NCI-H2081 treated with DMSO at 0.1 percent for 48 hours (cell line): Measurements from ENCODE around the gene TGFBR3L.
"Not testable (repeated sequence)": the region's sequence is repeated elsewhere in the genome, so short reads cannot be mapped to it uniquely, and the experiment has no call there.

Experiments
- DNase-seq: peaks from one replicate; lab custom pipeline; 2025; lab: John Stamatoyannopoulos, UW

Gene TGFBR3L

DNA sequence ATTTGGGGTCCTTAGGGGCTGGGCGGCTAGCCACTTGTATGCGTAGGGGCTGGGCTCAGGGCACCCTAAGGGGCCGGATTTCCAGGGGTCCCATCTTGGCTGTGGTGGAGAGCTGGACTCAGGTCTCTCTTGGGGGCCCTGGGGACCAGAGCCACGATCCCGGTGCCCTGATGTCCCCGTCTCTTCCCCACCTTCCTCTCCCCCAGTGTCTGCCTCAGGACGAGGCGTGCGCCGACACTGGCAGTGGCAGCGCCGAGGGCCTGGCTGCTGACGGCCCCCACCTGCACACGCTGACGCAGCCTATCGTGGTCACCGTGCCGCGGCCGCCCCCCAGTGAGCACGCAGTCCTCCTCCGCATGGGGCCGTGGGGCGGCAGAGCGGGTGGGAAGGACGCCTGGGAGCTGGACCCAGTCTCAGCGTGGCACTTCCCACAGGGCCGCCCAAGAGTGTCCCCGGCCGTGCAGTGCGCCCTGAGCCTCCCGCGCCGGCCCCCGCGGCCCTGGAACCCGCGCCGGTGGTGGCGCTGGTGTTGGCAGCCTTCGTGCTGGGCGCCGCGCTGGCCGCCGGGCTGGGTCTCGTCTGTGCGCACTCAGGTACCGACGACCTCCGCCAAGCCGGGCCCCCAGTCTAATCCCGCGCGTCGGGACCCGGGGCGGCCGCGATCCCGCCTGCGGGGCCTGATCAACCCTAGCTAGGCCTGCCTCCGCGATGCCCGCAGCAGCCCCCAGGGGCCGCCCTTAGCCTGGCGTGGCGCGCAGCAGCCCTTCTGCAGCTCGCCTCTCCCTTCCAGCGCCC is 2.8 kb downstream of the TGFBR3L start:
- no peak for DNase-seq

DNA sequence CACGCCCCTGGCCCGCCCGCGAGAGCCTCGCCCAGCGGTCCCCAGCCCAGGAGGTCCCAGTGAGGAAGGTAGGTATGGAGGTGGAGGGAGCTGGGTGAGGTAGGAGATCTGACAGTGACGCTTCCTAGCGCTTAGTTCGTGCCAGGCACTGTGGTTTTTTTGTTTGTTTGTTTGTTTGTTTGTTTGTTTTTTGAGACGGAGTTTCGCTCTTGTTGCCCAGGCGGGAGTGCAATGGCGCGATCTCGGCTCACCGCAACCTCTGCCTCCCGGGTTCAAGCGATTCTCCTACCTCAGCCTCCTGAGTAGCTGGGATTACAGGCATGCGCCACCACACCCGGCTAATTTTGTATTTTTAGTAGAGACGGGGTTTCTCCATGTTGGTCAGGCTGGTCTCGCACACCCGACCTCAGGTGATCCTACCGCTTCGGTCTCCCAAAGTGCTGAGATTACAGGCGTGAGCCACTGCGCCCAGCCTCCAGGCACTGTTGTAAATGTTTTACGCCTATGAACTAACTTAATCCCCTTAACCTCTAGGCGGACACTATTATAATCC is 3.5 kb downstream of the TGFBR3L start:
- not testable (repeated sequence) for DNase-seq

DNA sequence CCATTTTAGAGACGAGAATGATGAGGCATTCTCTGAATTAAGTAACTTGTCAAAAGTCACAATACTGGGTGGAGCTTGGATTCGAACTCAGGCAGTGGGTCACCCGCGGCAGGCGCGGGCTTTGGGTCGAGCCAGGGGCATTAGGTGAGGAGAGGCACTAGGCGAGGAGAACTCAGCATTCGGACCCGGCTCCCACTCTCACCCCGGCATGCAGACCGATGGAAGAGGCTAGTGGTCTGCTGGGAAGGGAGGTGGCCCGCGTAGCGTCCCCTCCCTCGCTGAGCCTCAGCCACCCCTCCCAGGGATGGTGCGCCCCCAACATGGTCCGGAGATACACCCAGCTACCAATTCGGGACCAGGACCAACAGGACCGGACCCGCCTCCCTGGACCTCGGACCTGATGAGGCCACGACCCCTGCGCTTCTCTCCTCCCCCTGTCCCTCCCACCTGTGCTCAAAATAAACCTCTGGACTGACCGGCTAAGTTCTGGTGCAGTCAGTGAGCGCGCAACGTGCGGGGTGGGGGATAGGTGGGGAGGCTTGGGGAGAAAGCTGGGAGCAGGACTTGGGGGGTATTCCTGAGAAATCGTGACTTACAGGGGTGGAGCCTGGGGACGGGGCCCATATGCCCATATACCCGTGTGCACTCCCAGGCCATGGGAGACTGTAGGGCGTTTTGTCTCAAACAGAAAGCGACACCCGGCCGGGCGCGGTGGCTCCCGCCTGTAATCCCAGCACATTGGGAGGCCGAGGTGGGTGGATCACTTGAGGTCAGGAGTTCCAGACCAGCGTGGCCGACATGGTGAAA is 4.2 kb downstream of the TGFBR3L start:
- DNase-seq = no peak

DNA sequence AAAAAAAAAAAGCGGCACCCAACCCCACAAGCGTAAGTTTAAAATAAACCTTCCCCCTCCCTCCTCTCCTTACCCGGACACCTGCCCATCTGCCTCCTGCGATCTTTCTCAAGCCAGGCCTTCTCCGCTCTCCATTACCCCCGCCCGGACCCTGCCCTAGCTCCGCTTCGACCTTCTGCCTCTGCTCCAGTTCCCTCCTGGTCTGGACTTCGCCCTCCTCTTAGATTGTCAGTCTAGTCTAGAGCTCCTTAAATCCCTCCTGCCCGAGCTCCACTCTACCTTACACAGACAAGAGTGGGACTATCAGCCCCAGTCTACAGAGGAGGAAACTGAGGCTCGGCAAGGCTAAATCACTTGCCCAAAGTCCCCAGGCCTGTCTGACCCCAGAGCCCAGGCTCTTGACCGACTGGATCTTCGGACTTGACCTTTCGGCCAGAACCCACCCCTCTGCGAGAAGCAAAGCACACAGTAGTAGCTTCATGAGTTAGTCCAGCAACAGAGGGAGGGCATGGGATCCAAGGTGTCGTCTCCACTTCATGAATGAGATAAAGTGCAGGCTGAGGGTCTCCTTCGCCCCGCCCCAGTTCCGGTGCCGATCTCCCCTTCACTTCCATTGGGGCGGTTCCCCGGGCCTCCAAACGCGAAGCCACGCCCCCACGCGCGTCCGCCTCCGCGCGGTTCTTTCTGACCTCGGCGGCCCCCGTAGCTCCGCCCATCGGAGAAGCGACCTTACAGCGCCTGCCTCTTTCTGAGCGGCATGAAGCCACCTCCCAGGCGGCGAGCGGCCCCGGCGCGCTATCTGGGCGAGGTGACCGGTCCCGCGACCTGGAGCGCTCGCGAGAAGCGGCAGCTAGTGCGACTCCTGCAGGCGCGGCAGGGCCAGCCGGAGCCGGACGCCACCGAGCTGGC is 5.2 kb downstream of the TGFBR3L start, which contains the start of gene SNAPC2:
SNAPC2 (plus strand) TSS at position 729 of the 909 bp plus-strand sequence; CDS start at position 758, 29 bp downstream.
- DNase-seq = peak; percentile 57

DNA sequence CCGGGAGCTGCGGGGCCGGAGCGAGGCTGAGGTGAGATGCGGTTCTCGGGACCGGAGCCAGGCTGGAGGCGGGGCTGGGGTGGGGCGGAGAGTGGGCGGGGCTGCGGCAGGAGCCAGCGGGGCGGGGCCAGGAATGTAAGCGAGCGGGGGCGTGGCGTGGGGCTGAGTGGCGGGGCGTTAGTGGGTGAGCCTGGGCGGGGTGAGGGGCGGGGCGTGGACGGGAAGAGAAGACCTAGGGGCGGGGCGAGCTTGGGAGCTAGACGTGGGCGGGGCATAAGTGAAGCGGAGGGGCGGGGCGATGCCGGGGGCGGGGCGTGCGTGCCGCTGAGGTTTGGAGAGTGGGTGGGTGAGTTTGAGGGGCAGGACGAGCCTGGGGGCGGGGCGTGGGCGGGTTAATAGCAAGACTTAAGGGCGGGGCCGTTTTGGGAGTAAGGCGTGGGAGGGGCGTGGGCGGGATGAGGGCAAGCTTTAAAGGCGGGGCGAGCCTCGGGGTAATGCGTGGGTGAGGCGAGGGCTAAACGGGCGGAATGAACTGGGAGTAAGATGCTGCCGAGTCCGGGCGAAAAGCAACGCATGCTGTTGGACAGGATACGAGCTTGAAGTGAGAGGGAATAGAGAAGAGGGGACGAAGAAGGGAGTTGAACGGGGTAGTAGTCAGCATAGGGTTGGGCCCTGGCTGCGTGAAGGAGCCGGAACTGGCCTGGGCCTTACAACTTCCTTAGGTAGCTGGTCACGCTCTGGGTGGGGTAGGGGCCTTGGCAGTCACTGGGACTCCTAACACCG is 6.1 kb downstream of the TGFBR3L start:
- no peak for DNase-seq

DNA sequence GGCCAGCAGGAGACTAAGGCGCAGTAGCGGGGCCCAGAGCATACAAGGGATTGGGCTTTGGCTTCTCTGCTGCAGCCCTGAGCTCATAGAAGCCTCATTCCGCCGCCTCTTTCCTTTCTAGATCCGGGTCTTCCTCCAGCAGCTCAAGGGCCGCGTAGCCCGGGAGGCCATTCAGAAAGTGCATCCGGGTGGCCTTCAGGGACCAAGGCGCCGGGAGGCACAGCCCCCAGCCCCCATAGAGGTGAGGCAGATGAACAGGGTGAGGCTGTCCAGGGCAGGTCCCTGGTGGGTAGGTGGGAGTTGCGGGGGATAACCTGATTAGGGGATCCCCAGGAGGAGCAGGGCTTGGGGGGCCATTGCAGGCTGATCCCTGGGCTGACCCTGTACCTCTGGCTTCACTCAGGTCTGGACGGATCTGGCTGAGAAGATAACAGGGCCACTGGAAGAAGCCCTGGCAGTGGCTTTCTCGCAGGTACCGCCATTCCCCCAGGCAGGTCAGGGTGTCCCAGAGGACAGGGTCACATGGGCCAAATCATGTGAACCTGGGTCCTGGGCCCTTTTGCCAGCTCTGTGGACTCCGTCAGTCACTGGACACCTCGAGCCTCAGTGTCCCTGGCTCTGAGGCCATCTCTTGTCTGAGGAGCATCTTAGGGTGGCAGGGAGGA is 6.8 kb downstream of the TGFBR3L start:
- no peak for DNase-seq

DNA sequence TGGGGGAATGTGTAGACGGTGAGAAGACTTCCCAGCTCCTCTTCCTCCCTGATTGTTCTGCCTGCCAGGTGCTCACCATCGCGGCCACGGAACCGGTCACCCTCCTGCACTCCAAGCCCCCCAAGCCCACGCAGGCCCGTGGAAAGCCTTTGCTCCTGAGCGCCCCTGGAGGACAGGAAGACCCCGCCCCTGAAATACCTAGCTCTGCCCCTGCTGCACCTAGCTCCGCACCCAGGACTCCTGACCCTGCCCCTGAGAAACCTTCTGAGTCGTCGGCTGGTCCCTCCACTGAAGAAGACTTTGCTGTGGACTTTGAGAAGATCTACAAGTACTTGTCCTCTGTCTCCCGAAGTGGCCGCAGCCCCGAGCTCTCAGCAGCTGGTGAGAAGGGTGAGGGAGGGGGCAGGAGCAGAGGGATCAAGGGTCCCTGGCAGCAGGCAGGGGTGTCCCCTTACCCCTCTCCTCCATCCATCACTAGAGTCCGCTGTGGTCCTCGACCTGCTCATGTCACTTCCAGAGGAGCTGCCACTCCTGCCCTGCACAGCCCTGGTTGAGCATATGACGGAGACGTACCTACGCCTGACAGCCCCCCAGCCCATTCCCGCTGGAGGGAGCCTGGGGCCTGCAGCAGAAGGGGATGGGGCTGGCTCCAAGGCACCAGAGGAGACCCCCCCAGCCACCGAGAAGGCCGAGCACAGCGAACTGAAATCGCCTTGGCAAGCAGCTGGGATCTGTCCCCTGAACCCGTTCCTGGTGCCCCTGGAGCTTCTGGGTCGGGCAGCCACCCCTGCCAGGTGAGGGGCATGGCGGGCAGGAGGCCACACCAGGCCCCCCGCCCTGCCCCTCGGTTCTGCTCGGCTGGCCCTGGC is 7.6 kb downstream of the TGFBR3L start:
- no peak for DNase-seq

DNA sequence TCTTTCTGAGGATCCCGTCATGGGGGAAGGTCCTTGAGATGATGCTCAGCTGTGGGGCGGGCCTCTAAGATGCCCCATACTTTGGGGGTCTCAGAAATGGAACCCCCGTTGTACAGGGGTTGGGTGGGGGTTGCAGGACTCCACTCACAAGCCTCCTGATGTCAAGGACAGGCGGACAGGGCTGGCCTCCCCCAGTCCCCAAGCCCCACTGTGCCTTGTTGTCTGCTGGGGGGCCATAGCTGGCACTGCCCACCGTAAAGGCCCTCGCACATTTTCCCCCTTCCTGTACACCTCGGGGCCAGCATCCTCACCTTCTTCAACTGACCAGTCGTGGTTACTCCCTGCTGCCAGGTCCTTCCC is 8.2 kb downstream of the TGFBR3L start:
- DNase-seq = no peak

DNA sequence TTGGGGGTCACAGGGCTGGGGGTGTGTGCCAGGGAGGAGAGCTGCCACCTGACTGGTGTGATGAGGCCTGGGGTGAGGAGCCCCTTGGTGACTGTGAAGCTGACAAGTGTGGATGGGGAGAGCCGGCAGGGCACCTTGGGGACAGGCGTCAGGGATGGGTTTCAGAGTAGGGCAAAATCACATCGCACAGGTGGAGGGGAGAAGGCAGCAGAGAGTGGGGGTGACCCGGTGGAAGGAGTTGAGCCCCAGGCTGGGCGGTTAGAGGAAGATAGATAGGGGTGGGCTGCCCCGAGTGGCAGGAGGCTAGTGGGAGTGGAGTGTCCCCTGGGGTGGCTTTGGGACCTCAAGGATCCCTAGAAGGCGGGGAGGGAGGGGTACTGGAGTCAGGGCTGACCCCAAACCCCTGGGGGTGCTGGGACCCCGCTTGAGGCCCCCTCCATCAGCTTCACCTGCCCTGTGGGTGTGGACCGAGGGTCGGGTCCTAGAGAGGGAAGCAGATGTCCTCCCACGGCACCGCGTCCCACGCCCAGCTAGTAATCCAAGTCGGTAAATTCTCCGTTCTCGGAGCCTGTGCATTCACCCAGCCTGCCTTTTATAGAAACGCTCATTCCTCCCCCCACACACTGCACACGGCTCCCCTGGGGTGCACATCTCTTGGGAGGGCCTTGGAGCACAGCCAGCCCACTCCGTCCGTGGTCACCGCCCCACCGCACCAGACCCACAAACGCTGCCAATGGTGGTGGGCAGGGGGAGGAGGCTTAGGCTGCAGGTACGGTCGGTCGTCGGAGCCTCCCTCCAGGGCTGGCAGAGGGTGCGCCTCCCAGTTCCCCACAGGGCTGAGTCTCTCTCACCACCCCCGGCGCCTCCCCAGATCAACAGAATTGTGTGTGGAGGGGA is 8.9 kb downstream of the TGFBR3L start:
- no peak for DNase-seq

DNA sequence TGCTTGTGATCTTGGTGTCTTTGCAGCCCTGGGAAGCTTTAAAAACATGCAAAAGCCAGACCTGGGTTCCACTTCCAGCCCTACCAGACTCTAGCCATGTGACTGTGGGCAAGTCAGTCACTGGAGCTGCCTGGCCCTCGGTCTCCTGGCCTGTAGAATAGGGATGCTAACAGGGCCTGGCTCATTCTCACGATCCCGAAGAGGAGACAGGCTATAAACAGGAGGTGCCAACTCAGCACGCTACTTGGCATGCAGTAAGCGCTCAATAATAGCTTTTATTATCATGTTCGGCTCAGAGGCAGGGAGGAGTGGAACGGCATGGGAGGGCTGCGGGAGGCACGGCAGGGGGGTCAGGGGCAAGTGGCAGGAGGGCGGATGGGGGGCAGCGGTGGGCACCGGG is 9.6 kb downstream of the TGFBR3L start:
- DNase-seq = no peak

DNA sequence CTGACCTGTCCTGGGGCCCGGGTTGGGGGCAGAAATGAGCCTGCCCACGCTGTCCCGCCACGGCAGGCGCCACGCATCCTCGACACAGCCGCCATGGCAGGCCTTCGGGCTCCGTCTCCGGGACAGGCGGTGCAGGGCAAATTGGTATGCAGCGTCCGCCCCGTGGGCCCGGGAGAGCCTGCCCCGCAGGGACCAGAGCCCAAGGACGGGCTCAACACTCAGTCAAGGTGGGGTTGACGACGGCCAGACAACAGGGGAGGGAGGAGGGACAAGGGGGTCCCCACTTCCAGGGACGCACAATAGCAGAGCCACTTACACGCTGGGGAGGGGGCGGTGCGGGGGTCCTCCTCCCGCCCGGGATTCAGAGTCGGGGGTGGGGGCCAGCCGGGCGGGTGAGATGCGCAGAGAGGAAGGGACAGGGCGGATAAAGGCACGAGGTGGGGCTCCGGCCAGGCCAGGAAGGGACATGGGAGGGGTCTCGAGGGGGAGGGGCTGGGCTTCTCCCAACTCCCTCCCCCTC is 10.1 kb downstream of the TGFBR3L start:
- DNase-seq = no peak

DNA sequence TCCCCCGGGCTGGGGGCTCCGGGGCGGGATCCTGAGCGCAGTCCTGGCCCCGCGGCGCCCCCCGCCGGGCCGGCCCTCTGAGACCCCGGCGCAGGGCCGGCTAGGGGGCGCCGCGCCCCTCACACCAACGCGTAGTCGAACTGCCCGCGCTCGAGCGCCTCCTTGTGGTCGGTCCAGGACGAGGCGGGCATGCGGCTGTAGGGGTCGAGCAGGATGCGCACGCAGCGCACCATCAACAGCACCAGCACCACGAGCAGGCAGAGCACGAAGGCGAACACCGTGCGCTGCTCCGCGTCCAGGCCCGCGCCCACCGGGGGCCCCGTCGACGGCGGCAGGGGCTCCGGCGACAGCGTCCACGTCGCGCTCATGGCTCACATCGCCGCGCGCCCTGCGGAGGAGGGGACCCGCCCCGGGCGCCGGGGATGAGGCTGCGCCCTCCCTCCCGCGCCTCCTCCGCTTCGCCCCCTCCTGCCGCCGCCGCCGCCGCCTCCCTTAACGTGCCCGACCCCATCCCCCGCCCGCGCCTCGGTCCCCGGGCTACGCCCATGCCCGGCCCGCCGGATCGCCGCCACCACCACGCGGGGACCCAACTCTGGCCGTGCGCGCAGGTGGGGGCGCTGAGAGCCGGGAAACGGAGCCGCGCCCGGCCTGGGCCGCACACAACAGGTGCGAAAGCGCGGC is 10.7 kb downstream of the TGFBR3L start:
- DNase-seq = no peak

DNA sequence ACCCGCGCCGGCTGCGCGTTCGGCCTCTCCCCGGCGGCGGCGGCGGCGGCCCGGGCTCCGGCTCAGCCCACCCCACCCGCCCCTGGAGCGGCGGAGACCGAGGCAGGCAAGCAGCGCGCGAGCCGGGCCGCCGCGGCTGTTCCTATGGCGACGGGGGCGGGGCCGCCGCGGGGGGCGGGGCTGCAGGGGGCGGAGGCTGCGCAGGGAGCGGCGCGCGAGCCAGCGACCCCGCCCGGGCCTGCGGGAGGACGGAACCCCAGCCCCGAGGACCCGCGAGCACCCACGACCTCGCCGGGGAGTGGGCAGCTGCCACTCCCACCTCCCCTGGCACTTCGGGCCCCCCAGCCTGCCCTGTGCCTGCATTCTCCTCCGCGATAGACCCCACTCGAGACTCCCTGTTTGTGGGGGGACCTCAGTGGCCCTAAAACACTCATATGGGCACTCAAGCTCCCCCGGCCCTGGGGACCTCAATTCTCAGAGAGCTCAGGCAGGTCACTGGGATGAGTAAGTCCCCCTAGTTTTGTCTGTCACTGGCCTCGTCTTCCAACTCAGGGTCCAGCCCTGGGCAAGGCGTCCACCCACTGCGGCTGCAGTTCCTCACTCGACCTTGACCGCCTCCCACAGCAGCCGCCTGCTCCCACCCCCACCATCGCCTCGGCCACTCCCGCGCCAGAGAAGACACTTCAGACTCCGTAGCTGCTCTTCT is 11.5 kb downstream of the TGFBR3L start, which contains the start of gene CTXN1:
CTXN1 (minus strand) TSS at position 115 of the 706 bp plus-strand sequence. CDS start 597 bp downstream, outside the sequence.
- DNase-seq = no peak

DNA sequence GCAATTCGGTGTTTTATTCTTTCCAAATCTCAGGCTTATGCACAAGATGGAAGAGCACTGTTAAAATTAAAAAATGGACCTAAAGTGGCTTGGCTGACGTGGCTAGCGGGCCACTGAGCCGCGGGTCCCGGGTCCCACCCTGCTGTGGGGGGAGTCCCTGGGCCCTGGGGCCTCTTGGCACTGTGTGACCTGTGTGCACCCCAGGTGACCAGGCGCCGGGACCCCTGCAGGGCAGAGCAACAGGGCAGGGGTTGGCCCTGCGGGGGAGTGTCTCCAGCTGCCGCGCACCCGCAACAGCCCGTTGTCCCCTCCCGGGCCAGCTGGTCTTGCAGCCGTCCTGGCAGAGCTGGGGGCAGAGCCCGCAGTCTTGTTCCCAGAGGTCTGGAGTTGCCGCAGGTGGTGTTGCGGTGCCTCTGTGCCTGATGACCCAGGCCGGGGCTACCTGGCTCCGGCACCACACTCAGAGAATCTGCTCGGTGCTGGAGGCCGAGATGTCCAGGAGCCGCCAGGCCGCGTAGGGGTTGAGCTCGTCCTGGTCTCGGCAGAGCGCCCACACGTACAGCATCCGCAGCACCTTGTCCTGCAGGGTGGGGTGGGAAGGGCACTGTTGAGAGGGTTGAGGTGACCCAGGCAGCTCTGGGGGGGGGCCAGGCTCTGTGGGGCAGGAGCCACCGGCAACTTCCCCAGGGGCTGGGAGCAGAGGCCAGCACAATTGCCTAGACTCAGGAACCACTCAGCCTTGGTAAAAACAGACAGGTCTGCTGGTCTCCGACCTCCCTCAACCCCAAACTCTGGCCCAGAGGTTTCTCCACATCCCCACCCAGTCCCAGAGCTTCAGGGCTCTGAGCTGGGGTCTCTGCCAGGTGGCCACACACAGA is 12.3 kb downstream of the TGFBR3L start:
- no peak for DNase-seq

DNA sequence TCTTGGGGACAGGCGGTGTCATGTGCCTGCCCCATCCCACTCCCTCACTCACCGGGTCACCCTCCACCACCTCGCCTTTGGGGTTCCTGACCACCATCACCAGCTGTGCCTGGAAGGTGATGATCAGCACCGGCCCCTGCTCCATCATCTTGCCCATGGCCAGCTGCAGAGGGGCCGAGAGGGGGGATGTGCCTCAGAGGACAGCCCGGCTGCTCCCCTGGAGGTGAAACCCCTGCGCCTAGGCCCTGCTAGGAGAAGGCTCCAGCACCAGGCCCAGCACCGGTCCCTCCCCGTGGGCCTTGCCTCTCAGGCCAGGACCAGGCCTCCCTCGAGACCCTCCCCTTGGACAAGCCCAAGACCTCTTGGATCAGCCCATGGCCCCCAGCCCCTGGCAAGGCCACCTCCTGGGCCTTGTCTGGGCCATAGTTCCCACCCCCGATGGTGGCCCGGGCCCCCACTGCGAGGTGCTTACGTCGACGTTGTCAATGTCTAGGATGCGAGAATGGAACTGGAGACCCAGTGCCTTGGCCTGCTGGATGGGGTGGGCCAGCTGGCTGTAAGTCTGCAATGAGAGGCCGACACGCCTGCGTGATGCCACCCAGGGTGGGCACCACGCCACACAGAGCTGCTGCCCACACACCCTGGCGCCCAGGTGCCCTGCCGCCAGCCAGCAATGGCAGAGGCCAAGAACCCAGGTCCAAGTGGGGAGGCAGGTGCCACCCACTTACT is 13.1 kb downstream of the TGFBR3L start:
- no peak for DNase-seq
